Erythroblast (primary cell): ENCODE measurements around the gene IGF2BP1.

Experiments used
- GATA1 ChIP-seq: IDR thresholded peaks from 2 replicates; pipeline ENCODE4 v1.6.1; 2011; ENCODE audit warnings: low read depth, mild to moderate bottlenecking, control low read depth, low read length, moderate library complexity
- POLR2A ChIP-seq: IDR thresholded peaks from 2 replicates; pipeline ENCODE4 v1.6.1; 2011; ENCODE audit warnings: mild to moderate bottlenecking, low read length

DNA sequence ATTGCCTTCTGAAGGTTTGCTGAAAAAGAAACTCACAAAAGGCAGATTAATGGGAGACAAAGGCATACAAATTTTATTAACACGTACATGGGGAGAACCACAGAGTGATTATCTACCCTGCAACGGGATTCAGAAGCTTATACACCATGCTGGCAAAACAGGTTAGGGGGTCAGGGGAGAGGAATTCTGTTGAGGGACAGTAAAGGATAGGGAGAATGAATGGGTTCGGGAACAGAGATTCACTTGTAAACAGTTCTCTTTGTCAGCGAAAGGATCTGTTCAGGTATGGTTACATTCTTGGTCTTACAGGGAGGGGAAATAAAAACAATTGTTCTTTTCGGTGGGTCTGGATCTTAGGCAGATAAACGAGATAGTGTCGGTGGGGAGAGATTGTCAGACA is 81.1 kb downstream of the IGF2BP1 start:
- TF ChIP-seq POLR2A (no peak), GATA1 (no peak)
